HG02973 (cell line): ENCODE data around the gene RFX4.

Experiments used
- ATAC-seq: cut with Tn5 transposase; IDR thresholded peaks from one replicate; pipeline ENCODE4 v1.9.1; 2021; ENCODE audit warnings: moderate library complexity; ENCODE audit not compliant: unreplicated experiment

The RFX4 gene

DNA sequence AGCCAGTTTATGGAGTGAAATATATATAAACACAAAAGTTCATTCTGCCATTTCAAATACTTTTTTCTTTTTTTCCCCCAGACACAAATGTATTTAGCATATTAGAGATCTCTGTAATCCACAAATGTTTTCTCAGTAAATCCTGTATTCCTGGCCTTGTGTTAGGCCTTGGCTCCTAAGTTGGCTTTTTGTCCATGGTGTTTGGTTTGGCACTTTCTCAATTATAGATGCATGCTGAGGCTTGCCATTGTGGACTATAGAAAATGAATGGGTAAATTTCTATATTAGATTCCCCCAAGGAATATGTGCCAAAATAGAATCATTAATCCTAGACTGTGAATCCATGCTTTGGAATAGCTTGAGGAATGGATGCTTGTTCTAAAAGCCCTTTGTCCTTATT lies 208.7 kb downstream of the RFX4 start:
- ATAC-seq: no peak

- ATAC-seq: no peak
Measured at GRCh38 chr12:106794369-106794768, 211.6 kb downstream of the RFX4 start.

GRCh38 chr12:106801167-106801708 lies 218.4 kb downstream of the RFX4 start:
- no peak for ATAC-seq

DNA sequence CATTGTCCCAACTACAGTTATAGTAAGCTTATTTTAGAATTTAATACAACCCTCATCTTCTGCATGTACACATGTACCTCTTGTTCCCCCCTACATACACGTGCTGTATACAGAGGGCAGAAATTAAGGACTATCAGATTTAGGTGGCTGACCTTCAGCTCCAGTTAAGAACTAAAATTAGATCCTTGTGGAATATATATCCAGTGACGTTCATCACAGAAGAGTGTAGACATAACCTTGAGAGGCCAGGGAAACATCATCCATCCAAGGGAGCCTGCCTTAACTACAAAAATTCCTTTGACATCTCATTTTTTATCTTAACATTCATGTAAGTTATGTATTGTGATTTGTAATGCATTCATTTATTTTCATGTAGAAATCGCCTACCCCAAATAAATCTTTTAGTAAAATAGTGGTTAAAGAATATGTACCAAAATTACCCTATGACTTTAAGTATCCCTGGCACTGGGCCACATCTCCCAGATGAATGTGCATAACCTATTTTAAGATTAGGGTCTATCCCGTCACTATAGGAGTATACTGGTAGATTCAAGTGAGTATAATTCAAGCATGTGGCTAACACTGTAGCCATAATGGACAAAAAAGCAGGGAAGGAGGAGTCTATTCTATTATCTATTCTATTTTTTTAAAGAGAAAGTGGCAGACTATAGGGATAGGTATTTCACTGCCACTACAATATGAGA lies 219.2 kb downstream of the RFX4 start:
- no peak for ATAC-seq

DNA sequence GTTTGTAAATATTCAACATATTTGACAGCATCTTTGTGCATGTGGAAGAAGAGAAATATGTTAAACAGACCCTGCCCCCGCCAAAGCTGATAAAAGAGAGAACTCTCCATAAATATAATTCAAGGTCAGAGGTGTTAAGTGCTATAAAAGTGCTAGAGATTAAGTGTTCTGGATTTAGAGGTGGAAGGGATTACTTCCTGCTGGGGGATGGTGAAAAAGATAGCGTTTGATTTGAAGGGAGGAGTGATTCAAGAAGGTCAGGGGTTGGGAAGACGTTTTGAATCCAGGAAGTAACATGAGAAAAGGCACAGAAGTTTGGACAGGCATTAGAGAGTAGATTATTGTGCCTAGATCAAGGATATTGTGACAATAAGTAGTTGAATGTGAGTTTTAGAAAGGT lies 221.9 kb downstream of the RFX4 start:
- ATAC-seq: no peak
